ENCODE results near the gene OPTN.
"Not testable (repeated sequence)": the region's sequence is repeated elsewhere in the genome, so short reads cannot be mapped to it uniquely, and the experiment has no call there.

The OPTN gene

DNA sequence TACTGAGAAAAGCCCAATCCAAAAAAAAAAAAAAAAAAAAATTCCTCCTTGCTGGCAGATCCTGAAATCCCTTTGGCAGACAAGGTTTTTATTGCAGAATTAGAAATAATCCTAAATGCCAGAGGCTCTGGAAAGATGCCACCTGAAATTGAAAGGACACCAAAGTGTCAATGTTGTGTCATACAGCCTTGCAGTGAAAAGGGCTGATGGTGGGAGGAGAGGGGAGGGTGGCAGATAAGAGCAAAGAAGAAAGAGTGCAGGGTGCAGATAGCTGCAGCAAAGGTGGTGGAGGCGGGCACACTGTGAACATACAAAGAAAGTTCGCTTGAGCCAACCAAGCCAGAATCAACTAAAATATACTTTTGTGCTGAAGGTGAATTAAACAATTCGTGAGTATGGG is 8.2 kb upstream of the OPTN start:
- DNase-seq = no peak

DNA sequence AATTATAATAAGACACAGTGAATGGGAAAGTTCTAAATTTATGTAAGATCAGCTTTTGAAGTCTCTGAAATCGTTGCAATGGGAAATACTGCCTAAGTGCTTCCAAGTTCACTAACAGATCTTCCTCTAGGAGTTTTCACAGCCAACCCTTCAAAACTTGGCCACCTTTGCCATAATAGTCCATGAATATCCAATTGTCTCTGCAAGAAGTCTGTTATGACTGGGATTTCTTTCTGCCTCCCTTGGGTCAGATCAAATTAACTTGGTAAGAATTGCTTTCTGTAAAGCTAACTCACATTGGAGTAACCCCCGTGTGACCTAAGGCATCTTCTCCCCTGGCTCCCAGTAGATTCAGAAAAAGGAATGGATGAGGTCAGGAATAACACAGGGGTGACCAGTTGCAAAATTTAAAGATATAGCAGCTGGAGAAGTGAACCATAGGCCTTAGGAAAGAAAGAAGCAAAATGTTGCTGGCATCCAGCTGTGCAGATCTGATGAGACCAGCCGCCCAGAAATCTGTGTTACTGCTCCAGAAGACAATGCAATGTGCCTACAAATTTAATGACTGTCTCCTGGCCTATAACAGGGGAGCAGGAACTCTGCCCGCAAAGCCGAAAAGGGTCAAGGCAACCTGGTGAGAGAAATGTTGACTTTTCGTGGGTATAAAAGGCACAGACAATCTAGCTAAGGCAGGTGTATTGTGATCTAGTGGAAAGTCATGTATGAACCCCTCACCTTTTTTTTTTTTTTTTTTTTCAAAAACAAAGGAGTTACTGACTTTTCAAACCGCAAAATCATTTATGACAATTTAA is 7.5 kb upstream of the OPTN start:
- no peak for DNase-seq

DNA sequence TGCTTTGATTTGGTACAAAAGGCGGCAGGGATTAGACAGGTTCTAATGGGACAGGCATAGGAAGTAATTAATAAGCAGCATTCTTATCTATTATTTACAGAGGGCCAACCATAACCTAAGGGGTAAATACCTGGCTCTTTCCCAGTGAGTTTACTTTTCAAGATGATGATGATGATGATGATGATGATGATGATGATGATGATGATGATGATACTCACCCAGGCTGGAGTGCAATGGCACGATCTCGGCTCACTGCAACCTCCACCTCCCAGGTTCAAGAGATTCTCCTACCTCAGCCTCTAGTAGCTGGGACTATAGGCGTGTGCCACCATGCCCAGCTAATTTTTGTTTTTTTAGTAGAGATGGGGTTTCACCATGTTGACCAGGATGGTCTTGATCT is 5.9 kb upstream of the OPTN start:
- not testable (repeated sequence) for DNase-seq

DNA sequence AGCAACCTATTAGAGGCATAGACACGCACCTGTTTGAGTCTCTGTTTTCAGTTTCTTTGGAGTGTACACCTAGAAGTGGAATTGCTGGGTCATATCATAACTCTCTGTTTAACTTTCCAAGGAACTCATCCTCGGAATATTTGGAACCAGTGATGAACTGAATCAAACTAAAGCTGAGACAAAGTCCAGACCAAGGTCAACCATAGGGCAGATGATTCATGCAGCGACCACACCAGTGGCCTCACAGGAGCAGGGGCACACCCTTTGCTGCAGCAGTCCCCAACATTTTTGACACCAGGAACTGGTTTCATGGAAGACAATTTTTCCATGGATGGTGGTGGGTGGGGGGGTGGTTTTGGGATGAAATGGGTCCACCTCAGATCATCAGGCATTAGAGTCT is 4.9 kb upstream of the OPTN start:
- no peak for DNase-seq

DNA sequence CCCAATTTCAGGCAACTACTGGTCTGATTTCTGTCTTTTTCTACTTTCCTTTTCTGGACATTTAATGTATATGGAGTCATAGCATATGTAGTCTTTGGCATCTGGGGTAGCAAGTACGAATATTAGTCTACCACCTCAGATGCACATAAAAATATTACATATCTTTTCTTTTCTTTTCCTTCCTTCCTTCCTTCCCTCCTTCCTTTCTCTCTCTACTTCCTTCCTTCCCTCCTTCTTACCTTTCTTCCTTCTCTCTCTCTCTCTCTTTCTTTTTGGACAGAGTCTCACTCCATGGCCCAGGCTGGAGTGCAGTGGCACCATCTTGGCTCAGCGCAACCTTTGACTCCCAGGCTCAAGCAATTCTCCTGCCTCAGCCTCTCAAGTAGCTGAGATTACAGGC is 4.0 kb upstream of the OPTN start:
- no peak for DNase-seq

DNA sequence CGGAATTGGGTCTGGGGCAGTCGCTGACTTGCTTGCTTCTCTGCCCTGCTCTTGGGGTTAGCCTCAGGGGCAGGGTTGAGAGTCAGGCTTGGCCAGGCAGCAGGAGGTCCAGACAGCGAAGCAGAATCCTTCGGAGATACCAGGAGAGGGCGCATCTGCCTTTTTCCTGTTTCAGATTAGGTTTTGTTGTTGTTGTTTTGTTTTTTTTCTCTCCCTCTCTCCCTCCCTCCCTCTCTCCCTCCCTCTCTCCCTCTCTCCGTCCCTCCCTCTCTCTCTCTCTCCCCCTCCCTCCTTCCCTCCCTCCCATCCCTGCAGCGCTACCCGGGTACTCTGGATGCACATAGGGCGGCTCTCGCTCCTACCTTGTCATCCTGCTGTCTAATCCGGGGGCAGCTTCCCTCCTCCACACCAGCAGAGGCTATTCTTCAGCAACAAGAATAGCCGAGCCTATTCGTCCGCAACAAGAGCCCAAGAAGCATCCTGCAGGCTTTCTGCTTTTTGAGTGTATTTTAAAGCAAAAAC is 758 bp upstream of the OPTN start:
- DNase-seq = peak; percentile 55

DNA sequence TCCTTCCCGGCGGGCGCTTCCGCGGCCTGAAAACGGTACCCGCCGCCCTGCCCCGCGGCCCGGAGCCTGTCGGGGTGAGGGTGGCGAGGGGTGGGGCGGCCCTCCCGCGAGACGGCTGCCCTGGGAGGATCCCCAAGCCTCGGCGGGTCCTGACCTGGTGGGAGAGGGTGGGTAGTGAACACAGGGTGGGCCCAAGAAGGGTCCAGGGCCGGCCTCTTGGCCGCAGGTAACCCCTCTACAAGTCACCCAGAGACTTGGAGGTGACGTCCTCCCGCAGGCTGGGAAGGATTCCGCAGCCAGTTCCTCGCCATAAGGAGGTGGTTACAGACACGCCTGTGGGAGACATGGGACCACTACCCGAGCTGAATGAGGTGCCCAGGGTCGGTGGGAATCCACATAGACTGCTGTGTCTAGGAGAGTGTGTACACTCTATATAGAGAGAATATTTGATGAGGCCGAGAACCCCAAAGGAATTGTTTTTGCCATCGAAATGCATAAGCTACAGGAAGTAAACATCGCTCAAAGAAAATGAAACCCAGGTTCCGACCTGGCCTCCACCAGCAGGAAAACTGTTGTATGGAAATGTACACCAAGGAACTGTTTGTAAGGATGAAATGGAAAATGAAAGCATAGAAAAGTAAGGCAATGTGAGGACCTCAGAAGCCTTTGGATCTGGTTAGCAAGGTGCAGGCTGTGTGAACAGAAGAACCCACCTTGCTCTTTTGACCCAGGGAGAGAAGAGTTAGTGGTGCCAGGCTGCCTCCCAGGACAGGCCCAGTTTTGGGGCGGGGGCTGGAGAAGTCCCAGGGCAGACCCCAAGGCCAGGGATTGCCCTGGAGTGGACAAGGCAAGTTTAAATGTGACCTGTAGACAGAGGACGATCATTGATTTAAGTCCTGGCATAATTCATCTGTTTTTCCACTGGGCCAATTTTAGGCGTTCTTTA is 659 bp downstream of the OPTN start:
- DNase-seq = no peak

DNA sequence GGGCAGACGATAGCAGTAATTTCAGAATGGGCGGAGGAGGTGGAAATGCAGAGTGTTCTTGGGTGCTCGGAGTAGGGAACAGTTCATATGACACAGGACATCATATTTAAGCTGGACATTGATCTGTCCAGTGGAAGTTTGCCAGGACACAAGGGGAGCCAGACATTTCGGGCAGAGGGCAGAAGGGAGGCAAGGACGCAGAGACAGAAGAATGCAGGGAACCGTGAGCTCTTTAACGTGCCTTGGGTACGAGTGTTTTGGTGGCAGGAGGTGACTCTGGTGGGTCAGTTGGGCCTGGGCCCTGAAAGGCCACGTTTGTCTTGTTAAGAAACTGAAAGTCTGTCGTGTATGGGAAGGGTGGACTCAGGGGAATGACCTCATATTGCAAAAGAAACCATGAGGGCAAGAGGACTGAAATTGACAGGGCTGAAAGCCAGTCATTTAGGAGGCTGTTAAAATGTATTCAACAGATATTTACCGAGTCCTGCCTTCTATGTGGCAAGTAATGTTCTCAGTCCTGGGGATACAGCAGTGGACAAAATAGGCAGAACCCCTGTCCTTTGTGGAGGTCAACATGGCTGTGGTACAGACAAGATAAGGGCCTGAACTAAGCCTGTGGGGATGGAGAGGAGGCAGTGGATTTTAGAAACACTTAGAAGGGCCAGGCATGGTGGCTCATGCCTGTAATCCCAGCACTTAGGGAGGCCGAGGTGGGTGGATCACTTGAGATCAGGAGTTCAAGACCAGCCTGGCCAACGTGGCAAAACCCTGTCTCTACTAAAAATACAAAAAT is 2.2 kb downstream of the OPTN start:
- DNase-seq = no peak

DNA sequence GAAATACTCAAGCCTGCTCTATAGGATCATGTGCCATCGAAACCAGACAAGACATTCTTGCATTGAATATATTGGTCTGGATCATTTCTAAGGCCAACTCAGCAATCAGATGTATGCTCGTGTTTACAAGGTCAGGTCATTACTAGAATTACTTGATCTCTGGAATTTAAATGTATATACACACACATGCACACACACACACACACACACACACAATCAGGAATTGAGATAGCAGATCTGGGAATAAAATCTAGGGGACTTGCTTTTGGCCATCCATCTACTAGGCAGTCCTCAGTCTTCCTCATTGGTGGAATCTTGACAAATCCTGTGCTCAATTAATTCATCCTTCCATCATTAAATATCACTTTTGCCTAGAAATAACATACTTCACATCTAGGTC is 3.6 kb downstream of the OPTN start:
- DNase-seq = no peak

DNA sequence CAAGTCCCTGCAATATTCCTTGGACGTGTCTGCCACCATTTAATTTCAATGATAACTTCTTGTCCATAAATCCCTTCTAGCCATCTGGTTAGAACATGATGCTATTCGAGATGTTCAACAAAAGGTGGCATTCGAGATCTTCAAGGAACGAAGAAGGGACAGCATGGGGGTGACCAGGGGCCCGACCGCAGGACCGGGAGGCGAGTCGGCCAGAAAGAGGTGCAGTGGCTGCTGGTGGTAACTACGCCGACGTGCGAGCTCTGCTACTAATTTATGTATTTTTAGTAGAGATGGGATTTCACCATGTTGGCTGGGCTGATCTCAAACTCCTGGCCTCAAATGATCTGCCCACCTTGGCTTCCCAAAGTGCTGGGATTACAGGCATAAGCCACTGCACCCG is 4.7 kb downstream of the OPTN start:
- DNase-seq = no peak

DNA sequence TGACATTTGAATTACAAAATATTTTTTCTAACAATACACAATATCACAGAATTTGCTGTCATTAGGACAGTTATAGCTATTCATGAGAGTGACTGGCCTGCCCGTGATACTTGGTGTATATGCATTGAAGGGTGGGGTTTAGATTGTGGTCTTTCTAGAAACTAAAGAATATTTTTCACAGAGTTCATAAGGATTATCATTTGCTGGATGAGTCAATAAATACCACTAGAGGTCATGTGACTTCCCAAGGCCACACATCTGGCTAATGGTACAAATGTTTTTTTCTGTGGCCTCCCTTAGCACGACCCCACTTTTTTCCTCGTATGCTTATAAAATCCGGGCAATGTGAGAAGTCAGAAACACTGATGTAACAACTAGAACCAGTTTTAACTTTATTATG is 5.2 kb downstream of the OPTN start:
- DNase-seq = no peak

DNA sequence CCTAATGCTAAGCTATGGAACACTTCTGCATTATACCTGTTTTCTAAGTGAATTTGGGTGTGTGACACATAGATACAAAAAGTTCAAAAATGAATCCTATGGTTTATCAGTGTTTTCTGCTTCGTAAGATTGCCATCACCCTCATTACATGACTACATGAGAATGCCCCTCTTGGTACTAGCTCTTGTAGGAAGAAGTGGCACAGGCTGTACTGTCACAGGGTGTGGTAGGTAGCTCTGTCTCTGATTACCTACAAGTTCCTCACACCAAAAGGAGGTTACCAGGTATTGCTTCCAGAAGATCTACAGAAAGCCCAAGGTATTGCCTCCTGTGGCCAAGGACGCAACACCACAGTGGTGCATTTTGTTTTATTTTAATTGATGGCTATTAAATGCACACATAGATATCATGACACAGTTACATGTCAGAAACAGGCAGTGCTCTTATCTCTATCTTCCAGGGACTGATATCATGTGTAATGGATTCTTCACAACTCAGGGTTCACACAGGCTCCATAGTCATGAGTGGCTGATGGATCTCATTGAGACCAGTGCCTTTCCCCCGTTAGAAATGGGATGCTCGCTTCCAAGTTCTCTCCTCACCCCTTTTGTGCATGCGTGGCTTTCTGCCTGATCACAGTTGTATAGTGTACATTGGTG is 6.6 kb downstream of the OPTN start:
- no peak for DNase-seq

DNA sequence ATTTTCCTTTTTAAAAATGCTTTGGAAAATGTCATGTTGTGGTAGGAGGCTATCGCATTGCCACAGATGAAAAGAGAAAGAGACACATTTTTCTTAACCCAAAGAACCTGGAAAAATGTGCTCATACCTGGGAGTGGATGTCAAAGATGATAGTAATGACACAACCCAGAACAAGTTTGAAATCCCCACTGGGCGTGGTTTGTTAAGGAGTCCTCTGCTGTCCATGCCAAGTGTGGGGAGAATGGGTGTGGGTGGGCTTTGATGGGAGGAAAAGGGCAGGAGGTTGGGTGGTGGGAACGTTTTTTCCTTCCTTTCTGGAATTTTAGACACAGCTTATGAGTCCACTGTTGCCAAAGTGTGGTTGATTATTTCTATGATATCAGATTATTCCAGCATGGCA is 10.9 kb downstream of the OPTN start:
- DNase-seq = no peak

DNA sequence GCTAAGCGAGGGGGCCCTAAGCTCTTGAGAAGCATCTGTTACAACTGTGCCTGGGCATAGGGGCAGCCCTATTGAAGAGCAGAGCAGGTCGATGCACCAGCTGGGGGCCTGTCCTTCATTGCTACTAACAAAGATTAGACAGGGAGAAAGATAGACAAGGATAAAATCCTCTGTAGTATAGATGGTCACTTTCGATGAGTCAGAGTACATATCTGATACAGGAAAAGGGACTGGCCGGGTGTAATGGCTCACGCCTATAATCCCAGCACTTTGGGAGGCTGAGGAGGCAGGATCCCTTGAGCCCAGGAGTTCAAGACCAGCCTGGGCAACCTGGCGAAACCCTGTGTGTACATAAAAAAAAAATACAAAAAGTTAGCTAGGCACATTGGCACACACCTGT is 13.6 kb downstream of the OPTN start:
- DNase-seq = no peak

DNA sequence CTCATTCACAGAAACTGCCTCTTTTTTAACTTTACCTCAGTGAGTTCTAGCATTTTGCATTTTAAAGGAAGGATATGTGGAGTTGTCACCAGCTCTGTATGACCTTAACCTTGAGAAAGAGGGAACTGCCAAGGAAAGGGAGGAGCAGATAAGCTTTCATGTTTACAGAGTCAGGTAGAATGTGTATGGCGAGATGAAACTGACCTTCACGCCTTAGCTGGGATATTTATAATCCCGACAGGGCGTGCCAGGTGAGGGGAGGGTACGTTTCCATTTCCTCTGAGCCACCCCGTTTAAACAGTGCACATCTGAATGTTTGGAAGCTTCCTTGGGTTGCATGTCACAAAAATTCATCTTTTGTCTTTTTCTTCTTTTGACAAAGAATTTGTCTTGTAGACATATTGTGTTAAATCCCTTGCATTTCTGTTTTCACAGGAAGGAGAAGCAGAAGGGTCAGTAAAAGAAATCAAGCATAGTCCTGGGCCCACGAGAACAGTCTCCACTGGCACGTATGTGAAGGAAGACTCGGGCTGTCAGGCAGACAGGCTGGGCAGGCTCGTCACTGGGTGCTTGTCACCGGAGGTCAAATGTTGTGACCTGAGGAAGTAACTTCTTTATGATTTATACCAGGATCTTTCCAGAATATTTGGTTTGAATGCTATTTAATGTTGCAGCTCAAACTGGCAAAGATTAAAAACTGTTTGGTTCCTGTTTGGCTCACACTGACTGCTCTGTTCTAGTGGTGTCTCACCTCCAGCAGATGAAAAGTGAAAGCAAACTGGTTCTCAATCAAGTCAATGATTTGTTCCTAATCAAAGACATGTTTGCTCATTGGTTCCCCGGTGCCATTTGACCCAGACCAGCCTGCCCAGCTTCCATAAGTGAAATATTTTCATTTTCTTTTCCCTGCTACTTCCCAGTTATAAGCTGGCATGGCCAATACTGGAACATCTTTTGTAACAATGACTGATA is 16.2 kb downstream of the OPTN start:
- no peak for DNase-seq

DNA sequence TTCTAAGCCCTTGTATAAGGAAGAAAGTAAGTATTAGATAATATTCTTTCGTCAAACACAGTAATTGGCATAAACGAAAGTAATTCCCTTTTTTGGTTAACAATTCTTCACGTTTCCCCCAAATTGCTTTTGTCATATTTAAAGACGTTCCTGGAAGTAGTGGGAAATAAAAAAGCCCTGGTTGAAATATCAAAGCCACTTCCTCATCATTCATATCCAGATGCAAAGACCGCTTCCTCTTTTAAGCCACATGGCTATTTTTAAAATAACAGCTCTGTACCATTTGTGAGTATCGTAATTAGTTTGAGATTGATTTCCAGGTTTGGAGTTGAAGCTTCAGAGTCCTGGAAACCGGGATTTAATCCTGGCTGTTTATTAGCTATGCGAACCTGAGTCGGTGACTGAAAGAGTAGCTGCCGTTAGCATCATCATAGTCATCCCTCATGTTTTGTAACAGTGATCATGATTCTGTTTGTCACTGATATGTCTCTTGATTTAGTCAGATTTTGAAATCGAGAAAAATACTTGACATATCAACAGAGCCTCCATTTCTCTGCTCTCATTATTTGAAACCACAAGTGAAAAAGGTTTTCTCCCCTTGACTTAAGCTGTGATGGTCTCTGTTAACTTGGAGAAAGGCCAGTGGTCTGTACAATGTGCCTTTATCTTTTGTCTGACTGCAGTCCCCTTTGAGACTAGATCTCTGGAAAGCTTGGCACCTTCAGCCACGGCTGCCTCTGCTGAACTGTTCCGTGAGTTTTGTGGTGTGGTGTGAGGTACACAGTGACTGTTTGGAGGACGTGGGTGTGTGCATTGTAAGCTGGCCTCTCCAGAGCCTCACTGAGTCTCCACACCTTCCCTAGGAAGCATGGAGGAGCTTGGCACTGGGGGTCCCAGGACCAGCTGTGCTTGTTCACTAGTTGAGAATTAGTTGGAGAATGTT is 18.1 kb downstream of the OPTN start:
- DNase-seq = no peak

DNA sequence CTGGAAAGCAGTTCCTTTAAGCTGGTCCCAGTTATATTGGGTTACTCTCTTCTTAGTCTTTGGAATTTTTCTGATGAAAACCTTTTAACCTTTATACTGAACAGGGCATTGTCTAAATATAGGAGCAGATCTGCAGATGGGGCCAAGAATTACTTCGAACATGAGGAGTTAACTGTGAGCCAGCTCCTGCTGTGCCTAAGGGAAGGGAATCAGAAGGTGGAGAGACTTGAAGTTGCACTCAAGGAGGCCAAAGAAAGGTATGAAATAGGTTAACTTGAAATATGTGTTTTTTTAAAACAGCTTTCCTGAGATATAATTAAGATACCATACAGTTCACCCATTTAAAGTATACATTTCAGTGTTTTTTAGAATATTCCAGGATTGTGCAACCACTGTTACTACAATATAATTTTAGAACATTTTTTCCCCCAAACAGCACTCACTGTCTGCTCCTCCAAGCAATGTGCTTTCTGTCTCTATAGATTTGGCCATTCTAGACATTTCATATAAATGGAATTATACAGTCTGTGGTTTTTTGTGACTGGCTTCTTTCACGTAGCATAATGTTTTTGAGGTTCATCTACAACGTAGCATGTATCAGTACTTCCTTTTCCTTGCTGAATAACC is 18.9 kb downstream of the OPTN start:
- DNase-seq = no peak

DNA sequence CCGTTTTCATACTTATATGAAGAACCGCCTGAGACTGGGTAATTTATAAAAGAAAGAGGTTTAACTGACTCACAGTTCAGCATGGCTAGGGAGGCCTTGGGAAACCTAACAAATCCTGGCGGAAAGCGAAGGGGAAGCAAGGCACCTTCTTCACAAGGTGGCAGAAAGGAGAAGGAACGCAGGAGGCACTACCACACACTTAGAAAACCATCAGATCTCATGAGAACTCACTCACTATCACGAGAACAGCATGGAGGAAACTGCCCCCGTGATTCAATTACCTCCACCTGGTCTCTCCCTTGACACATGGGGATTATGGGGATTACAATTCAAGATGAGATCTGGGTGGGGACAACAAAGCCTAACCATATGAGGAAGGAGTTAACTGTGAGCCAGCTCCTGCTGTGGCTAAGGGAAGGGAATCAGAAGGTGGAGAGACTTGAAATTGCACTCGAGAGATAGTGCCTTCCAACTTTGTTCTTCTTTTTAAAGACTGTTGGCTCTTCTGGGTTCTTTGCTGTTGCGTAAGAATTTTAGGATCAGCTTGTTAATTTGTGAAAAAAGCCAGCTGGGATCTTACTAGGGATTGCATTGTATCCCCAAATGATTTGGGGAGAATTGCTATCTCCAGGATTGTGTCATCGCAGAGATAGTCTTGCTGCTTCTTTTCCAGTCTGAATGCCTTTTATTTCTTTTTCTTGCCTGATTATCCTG is 21.0 kb downstream of the OPTN start:
- no peak for DNase-seq

DNA sequence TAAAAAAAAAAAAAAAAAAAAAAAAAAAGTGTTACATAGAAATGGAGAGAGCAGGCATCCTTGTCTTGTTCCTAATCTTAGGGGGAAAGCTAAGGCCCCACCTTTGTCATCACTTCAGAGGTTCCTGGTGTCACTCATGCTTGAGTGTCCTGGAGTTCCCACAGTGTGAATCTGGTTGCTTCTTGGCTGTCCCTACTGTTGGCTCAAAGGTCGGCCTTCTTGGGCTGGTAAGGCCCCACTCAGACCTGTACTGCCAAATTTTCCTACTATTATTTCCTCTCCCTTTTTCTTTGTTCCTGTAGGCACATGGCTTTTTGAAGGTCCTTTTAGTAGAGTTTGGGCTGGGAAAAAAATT is 21.5 kb downstream of the OPTN start:
- no peak for DNase-seq
